Cardiac septum (tissue), 1 donor: ENCODE results near the gene SIPA1L3. TPM values are rescaled to one million over a fixed set of nuclear protein-coding genes. Genes with fewer than 3 reads are reported as not detected.
A peak's percentile ranks its signal among the peaks of the same experiment; 100 is the strongest.

Experiments used
- DNase-seq: peaks from one replicate; pipeline ENCODE4 v3.0.0-alpha.2; 2020; ENCODE audit warnings: low spot score
- intact Hi-C: fragments of 100-400 bp; cut with DNase I; formaldehyde crosslinking; loops from one replicate; pipeline ENCODE4 v1.14.0; 2022
- total RNA-seq: library from RNA; stranded (reverse); fragmentation: NEBNext Ultra II Directional; extraction: Animal tissue kit (Norgen Biotek cat#: 25700); gene quantifications from one replicate; pipeline ENCODE4 v1.2.1, GENCODE V29; 2021
- donor health status: DM: no; HTN: no; CAD: no.

SIPA1L3 gene
- total RNA-seq, 1 donor from 2014 or later: 14.0 TPM

GRCh38 chr19:38152461-38153379 is 245.7 kb downstream of the SIPA1L3 start:
- DNase-seq: no peak
- intact Hi-C loops: no loop called here

- intact Hi-C loops: no loop called here
- DNase-seq: no peak
Measured at GRCh38 chr19:38155453-38155852, 248.4 kb downstream of the SIPA1L3 start.

- DNase-seq: no peak
- intact Hi-C loops: no loop called here
Measured at GRCh38 chr19:38158730-38159129, 251.7 kb downstream of the SIPA1L3 start.

GRCh38 chr19:38162094-38162493 is 255.1 kb downstream of the SIPA1L3 start:
- DNase-seq: no peak
- intact Hi-C loops: no loop called here

- no peak for DNase-seq
- intact Hi-C loops: no loop called here
Measured at GRCh38 chr19:38162632-38163031, 255.6 kb downstream of the SIPA1L3 start.

GRCh38 chr19:38163419-38164290 is 256.6 kb downstream of the SIPA1L3 start:
- intact Hi-C loops: no loop called here
- DNase-seq: no peak

GRCh38 chr19:38164526-38164925 is 257.5 kb downstream of the SIPA1L3 start:
- DNase-seq: no peak
- intact Hi-C loops: no loop called here

GRCh38 chr19:38165335-38165734 is 258.3 kb downstream of the SIPA1L3 start:
- DNase-seq: no peak

GRCh38 chr19:38168637-38169036 is 261.6 kb downstream of the SIPA1L3 start:
- DNase-seq: no peak
- intact Hi-C loops: no loop called here

More at GRCh38 chr19:38165335-38165734, 258.3 kb downstream of the SIPA1L3 start:
- intact Hi-C loops: no loop called here

GRCh38 chr19:38170334-38170733 is 263.3 kb downstream of the SIPA1L3 start:
- DNase-seq: no peak
- intact Hi-C loops: no loop called here

GRCh38 chr19:38172001-38172400 is 265.0 kb downstream of the SIPA1L3 start:
- no peak for DNase-seq
- intact Hi-C loops: loop anchor here (2.0 kb wide), 1 partner anchor 151 kb away; no protein-coding TSS in a partner anchor

- peak; percentile 94 for DNase-seq
- intact Hi-C loops: loop anchor here (2.0 kb wide), 1 partner anchor 149 kb away; no protein-coding TSS in a partner anchor
Measured at GRCh38 chr19:38173291-38174041, 266.5 kb downstream of the SIPA1L3 start.

GRCh38 chr19:38175422-38175821 is 268.4 kb downstream of the SIPA1L3 start:
- intact Hi-C loops: no loop called here
- DNase-seq: no peak

- DNase-seq: no peak
- intact Hi-C loops: no loop called here
Measured at GRCh38 chr19:38180071-38180470, 273.1 kb downstream of the SIPA1L3 start.

GRCh38 chr19:38182536-38183210 is 275.7 kb downstream of the SIPA1L3 start:
- intact Hi-C loops: no loop called here
- DNase-seq: no peak

- intact Hi-C loops: no loop called here
- DNase-seq: no peak
Measured at GRCh38 chr19:38183251-38183897, 276.4 kb downstream of the SIPA1L3 start.

GRCh38 chr19:38184815-38185214 is 277.8 kb downstream of the SIPA1L3 start:
- intact Hi-C loops: no loop called here
- no peak for DNase-seq

GRCh38 chr19:38185562-38185961 is 278.6 kb downstream of the SIPA1L3 start:
- DNase-seq: no peak
- intact Hi-C loops: no loop called here

GRCh38 chr19:38190061-38190460 is 283.1 kb downstream of the SIPA1L3 start:
- intact Hi-C loops: no loop called here
- no peak for DNase-seq
